HFF-Myc (cell line): ENCODE data around the gene NR4A1.

ENCODE experiments used
- DNase-seq: peaks from one replicate; pipeline ENCODE4 v3.0.0-alpha.2; 2011; ENCODE audit warnings: low read depth; ENCODE audit errors: extremely low read depth
- H3K4me3 ChIP-seq: replicated peaks from 2 replicates; pipeline ENCODE4 v1.5.1; 2011; ENCODE audit warnings: low read depth, mild to moderate bottlenecking, control low read depth, low read length
- TF ChIP-seq, protein P1 (sequence below): IDR thresholded peaks from 2 replicates; pipeline ENCODE4 v1.5.1; 2012; ENCODE audit warnings: mild to moderate bottlenecking, low read depth, low read length, control low read depth; ENCODE audit errors: missing control alignments

NR4A1 gene

GRCh38 chr12:52042706-52043385 lies 8.4 kb upstream of the NR4A1 start:
- no peak for DNase-seq
- TF ChIP-seq, protein P1, sequence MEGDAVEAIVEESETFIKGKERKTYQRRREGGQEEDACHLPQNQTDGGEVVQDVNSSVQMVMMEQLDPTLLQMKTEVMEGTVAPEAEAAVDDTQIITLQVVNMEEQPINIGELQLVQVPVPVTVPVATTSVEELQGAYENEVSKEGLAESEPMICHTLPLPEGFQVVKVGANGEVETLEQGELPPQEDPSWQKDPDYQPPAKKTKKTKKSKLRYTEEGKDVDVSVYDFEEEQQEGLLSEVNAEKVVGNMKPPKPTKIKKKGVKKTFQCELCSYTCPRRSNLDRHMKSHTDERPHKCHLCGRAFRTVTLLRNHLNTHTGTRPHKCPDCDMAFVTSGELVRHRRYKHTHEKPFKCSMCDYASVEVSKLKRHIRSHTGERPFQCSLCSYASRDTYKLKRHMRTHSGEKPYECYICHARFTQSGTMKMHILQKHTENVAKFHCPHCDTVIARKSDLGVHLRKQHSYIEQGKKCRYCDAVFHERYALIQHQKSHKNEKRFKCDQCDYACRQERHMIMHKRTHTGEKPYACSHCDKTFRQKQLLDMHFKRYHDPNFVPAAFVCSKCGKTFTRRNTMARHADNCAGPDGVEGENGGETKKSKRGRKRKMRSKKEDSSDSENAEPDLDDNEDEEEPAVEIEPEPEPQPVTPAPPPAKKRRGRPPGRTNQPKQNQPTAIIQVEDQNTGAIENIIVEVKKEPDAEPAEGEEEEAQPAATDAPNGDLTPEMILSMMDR = no peak
- no peak overlapping the region for H3K4me3 ChIP-seq

- TF ChIP-seq, protein P1 = no peak
- H3K4me3 ChIP-seq = no peak overlapping the region
- no peak for DNase-seq
These were observed 7.6 kb upstream of the NR4A1 start for GRCh38 chr12:52043386-52044212.

DNA sequence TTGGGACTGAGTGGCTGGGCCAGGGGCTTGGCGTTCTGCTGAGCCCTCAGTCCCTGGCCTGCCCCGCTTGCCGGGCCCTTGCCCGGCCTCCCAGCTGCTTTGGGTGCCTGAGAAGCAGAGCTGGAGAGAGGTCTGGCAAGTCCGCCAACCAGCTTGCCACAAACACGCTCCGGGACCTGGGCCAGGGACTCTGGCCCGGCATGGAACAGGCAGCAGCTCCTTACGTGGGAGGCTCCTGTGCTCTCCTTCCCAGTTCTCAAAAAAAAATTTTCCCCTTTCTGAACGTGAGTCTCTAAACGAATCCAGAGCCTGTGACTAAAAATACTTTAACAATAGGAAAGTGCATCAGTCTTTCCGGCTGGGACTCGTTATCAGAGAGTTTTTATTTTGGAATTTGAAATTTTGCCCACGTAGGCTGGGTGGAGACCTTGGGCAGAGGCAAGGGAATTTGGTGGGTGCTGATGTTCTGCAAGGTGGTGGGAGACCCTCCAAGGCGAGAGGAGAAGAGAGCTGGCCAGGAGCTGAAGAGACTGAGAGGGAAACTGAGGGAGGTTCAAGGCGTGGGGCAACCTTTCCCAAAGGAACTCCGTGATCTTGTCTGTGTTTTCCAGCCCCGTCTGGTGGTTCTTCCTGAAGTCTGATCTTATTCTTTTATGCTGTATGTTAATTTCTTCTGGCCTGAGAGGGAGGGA lies 6.8 kb upstream of the NR4A1 start:
- H3K4me3 ChIP-seq = no peak overlapping the region
- no peak for DNase-seq
- TF ChIP-seq, protein P1 = no peak

DNA sequence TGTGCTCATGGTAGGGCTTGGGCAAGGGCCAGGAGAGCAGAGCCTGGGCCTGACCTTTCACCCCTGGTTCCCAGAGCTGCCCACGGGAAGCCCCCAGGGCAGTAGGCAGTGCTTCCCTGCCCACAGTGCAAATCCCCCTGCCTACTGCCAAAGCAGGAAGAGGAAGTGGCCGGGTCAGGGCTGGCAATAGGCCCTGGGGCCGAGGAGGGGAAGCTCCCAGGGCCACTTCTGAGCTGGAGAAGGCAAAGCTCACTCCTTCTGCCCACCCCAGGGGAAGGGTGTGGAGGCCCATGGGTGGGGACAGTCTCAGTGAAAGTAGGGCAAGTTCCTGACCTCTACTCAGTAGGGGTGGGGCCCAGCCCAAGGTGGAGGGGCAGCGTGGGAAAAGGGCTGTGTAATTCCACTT lies 5.4 kb upstream of the NR4A1 start:
- H3K4me3 ChIP-seq = no peak overlapping the region
- TF ChIP-seq, protein P1 = no peak
- DNase-seq = no peak

DNA sequence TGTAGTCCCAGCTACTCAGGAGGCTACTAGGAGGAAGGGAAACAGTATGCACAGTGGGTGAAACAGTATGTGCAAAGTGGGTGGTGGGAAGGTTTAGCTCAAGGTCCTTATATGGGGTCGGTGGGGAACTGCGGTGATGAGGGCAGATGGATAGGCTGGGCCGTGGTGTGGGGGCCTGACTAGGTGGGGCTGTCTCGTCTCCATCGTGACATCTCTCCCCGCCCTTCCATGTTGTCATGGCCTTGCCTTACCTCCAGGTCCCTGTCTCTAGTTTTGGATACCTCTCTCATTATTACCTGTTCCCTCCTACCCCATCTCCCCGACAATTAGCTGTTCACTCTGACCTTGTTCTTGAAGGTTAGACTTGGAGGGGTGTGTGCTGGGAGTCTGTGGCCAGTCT lies 4.4 kb upstream of the NR4A1 start:
- TF ChIP-seq, protein P1 = no peak
- H3K4me3 ChIP-seq = no peak overlapping the region
- no peak for DNase-seq

GRCh38 chr12:52049286-52049685 lies 2.0 kb upstream of the NR4A1 start:
- TF ChIP-seq, protein P1 = no peak
- H3K4me3 ChIP-seq = no peak overlapping the region
- no peak for DNase-seq
